Stimulated activated CD8-positive, alpha-beta memory T cell treated with anti-CD3 and anti-CD28 coated beads, Interleukin-4, amount 100 ng/mL, for 1 hour (primary cell): Measurements from ENCODE around the gene PYY.

Experiments used
- DNase-seq, 2 donors: peaks; one replicate each; pipeline ENCODE4 v3.0.0-alpha.2; 2020; ENCODE audit warnings: low read depth in 2 of 2, low spot score in 1 of 2

The PYY gene

GRCh38 chr17:43917016-43917347 lies 36.8 kb downstream of the PYY start:
- DNase-seq, result no peak

- DNase-seq, result no peak
Observed at GRCh38 chr17:43916385-43916784, 37.4 kb downstream of the PYY start.

- DNase-seq, result no peak
Observed at GRCh38 chr17:43915559-43915958, 38.2 kb downstream of the PYY start.

GRCh38 chr17:43914451-43914850 lies 39.3 kb downstream of the PYY start:
- DNase-seq, result no peak

GRCh38 chr17:43913584-43913983 lies 40.2 kb downstream of the PYY start:
- DNase-seq, result no peak

GRCh38 chr17:43912635-43913304 lies 41.0 kb downstream of the PYY start:
- no peak for DNase-seq

- DNase-seq, result no peak
Observed at GRCh38 chr17:43911904-43912303, 41.8 kb downstream of the PYY start.

GRCh38 chr17:43909537-43910231 lies 44.1 kb downstream of the PYY start:
- no peak for DNase-seq

- DNase-seq, result no peak
Observed at GRCh38 chr17:43907998-43908721, 45.6 kb downstream of the PYY start.

GRCh38 chr17:43907425-43907981 lies 46.2 kb downstream of the PYY start, which contains the start of gene MPP2:
TSS of gene MPP2 (minus strand) at chr17:43907536. CDS start at chr17:43904460, 3,076 bp downstream.
- DNase-seq, result peak in 1 of 2 donors; percentile 17

GRCh38 chr17:43906951-43907424 lies 46.8 kb downstream of the PYY start:
- no peak for DNase-seq

- DNase-seq, result no peak
Observed at GRCh38 chr17:43905985-43906852, 47.5 kb downstream of the PYY start.

GRCh38 chr17:43905400-43905984 lies 48.2 kb downstream of the PYY start:
- no peak for DNase-seq
